HPDE6-E6E7 (cell line): ENCODE results near the gene PAPPA2.

Source experiments
- DNase-seq: peaks from one replicate; pipeline ENCODE4 v3.0.0; 2011; ENCODE audit warnings: missing footprints; ENCODE audit errors: extremely low spot score

The PAPPA2 gene

DNA sequence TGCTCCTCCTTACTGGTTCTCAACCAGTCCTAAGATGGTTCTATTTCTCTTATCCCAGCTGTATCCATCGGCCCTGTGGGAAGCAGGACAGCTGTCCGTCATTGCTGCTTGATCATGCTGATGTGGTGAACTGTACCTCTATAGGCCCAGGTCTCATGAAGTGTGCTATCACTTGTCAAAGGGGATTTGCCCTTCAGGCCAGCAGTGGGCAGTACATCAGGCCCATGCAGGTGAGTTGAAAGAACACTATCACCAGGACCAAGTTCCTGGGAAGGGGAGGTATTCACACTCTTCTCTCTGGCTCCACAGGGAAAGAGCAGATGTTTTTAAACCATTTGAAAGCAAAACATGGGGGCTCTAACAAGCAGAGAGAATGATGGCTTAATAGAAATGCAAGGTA is 302.6 kb downstream of the PAPPA2 start:
- no peak for DNase-seq

DNA sequence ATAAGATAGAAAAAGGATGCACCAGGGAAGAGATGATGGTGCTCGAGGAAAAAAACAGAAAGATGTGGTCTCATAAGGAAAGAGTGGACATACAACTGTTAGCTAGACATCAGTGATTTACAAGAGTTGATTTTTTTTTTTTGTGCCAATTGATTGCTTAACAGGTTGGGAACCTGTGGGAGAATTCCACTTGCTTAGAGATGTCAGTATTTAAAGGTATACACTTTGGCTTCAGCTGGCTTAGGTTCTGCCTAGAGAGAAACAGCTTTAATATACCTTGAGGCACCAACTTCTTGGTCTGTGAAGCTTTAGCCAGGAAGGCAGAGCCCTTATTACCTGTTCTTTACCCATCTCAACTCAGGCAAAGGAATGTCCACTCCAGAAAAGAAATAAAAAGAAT is 303.8 kb downstream of the PAPPA2 start:
- DNase-seq = no peak

DNA sequence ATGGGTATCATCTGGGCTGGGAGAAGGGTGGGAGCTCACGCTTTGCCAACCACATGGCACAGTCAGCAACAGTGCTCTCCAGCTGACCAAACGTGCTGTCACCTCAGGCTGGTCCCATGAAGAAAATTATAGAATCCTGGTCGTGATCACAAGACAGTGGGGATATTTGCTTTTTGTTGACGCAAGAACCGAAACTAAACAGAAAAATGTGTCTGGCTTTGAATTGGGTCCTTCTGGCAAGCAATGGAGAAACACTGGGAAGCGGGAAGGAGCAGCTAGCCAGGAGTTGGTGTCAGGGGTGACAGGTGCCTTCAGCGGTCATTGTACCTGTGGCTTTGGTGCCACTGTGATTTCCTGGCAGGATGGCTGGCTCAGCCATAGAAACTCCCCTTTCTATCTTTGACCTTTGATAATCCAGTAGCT is 304.8 kb downstream of the PAPPA2 start:
- no peak for DNase-seq

DNA sequence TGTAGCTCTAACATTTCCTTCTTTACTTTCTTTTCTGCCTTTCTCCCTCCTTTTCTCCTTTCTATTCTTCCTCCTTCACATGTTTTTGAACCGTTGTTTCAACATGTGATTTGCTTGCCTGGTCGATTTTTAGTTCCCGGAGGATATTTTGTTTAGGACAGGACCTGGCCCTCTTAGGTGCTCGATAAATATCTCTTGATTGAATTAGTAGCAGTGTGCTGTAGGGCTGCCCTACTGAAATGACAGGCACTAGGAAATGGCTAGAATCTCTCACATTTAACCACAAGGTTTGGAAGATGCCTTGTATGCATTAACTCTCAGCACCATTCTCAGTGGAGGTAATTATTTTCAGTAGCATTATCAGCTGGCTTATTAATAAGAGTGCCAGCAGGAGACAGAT is 305.6 kb downstream of the PAPPA2 start:
- no peak for DNase-seq

DNA sequence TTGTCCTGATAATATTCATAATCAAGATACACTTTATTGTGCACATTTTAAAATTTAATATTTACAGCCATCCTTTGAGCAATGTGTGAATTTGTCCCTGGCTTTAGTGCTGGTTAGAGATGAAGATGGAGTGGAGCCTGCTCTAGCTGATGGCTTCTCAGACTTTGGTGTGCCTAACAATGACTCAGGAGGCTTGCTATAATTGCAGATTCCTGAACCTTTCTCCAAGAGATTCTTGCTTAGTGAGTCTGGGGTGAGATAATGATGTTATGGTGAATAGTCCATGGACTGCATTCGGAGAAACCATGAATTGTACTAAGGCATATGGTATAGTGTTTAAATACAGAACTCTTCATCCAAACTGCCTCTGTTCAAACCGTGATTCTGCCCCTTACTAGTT is 307.1 kb downstream of the PAPPA2 start:
- no peak for DNase-seq

DNA sequence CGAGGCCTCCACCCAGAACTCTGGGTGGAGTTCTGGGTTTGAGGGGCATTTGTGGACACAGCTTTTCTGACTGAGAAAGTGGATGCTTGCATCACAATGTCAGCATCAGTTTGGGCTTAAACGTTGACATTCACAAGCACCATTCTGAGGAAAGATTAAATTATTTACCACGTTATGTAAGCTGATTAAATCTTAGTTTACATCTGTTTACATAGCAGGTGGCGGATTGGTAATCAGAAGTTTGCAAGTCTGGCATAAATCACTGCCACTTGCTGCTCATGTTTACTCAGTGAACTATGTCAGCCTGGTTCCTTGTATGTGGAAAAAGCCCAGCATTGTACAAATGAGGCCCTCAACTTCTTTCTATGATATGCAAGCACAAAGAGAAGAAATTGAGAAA is 310.1 kb downstream of the PAPPA2 start:
- DNase-seq = no peak

DNA sequence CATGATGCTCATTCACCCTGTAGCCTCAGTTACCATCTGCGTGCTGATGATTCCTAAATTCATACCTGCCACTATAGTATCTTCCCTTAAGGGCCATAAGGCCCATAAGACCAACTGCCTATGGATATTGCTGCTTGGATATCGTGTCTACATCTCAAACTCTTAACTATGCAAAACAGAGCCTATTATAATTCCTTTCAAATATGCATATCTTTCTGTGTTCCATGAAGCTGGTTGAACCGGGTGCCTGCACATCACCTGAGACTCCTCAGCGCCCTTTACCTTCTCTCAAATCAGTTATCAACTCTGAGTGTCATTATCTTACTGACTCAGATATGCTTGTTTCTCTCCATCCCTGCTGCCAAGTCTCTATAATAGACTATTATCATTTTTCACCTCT is 311.2 kb downstream of the PAPPA2 start:
- DNase-seq = no peak

DNA sequence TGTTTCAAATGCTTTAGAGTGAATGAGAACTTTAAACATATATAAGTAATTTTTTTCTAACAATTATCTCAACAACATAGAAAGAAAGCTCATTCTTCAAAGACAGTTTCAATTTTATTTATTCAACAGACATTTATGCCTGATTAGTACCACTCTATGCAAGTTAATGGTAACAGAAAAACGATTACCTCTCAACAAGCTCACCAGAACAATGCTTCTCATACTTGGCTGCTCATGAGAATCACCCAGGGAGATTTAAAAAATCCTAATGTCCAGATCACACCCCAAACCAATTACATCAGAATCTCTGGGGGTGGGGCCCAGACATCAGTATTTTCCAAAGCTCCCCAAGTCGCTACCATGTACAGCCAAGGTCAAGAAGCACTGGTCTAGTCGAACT is 312.4 kb downstream of the PAPPA2 start:
- DNase-seq = no peak

DNA sequence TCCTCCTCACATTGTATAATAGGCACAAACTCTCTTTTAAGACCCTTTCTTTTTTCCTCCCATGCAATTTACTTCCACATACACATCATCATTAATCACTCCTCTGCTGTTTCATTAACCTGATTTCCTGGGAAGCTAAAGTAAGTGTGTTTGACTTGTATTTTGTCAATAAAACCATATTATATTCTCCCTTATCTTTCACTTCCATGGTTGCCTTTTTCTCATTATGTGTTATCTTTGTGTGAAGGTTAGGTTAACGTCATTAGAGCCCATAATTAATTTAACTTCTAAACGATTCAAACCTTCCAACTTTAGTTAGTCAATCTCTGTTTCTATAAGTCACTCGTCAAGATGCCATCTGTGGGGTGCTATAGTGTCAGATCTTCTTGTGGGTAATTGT is 313.0 kb downstream of the PAPPA2 start:
- no peak for DNase-seq

DNA sequence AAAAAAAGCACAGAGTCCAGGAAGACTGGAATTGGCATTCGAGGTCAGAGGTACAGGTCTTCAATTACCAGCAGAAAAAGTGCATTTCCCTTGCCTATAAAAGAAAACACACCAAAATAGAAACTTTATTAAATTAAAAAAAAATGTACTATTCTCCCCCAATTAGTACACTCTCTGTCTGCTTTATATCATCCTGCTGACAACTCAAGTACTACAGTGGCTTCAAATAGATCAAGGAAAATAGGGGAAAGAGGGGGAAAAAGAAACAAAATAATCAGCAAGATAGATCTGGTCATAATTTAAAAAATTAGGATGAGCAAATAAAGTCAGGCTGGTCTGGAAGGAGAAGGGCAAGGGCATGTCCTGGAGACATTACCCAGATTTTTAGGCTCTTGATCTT is 315.1 kb downstream of the PAPPA2 start:
- DNase-seq = no peak

DNA sequence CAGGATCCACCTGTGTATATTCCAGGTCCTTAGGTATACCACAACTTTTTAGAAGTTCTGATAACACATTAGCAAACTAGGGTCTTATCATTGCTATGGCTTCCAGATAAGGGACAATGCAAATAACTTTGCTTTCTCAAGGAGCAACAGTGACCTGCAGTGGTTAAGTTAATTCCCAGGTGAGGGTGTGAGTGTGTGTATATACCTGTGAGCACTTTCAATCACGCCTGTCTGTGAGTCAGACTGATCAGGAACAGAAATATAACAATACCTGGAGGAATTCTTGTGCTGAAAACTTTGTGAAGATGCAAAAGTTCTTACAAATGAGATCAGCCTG is 317.0 kb downstream of the PAPPA2 start:
- DNase-seq = no peak

DNA sequence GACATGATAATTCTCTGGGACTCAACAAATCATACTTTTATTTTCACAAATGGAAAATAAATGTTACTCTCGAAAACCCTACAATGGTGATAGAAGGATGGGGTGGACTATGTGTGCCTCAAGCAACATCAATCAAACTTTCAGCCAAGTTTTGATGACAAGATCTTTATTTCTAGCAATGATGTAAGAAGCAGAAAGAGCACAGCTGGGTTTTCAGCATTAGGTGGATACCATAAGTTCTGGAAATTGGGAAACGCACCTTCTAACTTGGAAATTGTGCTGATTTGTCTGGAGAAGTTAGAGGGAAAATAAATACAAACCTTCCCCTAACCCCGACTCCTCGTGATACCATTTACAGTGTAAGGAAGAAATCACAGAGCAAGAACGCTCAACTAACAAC is 320.3 kb downstream of the PAPPA2 start:
- DNase-seq = no peak

DNA sequence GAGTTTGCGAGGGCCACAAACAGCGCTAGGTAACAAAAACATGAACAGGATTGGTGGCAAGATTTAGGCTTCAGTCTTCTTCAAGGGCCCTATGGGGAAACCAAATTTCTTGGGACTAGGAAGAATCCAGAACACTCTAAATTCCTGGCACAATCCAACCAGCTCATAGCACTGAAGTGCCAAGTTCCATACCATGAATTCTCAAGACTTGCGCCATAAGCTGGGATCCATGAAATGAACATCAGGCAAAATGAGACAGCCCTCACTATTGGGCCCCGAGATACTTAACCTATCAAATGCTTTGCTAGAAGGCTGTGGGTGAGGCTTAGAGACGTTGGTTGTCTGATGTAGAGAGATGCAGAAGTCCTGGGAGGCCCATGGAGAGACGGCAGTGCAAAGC is 322.1 kb downstream of the PAPPA2 start:
- no peak for DNase-seq

DNA sequence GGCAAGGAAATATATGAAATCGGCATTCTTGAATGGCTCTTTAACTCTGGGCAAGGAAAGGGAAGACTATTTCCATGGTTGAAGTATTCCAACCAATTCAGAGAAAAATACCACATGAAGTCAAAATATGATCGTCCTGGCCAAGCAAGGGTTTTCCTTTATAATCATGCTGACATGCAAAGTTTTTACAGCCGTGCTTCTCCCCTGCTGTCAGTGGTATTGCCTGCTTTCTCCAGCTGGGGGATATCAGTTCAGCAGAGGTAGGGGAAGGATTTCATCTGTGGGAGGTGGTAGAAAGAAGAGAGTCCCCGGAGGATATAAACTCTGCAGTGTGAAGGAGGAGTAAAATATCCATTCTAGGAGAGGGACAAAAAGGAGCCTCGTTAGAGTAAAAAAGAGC is 322.8 kb downstream of the PAPPA2 start:
- no peak for DNase-seq

DNA sequence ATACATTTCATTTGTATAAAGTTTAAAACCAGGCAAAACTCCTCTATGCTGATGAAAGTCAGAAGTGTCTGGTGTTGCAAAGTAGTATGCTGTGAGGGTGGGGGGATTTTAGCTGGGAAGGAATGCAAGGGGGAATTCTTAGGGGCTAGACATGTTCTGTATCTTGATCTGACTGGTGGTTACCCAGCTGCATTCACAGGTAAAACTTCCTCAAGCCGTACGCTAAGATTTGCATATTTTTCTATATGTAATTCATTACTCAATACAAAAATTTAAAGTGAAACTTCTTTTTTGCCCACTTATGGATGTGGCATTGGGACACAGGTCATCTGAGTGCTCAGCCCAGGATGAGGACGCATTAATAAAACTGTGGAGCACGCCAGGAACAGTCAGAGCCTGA is 323.3 kb downstream of the PAPPA2 start:
- no peak for DNase-seq

DNA sequence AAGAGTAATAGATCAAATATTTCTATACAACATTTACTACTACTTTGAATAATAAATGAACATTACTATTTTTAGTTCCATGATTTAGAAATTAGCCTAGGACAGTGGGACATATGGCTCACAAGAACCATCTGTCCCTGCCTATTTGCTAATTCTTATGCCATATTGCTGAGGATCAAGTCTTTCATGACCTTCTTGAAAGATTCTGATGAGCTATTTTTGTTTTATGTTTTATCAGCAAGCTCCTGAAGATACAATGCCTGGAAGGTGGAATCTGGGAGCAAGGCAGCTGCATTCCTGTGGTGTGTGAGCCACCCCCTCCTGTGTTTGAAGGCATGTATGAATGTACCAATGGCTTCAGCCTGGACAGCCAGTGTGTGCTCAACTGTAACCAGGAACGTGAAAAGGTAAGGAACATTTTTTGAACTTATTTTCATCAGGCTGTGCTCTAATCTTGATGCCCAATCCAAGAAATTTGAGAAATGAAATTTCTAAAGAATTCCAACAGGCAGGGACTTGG is 326.7 kb downstream of the PAPPA2 start:
- DNase-seq = no peak

DNA sequence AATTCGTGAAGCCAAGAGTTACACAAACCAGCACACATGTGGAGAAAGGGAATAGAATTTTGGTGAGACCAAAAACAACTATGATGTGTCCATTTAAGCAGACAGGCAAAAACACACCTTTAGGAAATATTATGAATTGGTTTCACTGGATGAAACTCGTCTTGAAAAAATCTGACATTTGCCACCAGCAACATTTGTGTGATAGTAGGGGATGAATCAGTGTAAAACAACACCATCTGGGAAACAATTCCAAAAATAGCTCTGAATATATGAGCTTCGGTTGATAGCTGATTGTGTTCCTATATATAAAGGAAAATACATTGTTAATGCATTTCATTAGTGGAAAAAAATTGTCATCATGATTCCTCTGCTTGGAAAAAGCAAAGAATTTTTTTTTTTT is 327.8 kb downstream of the PAPPA2 start:
- DNase-seq = no peak

DNA sequence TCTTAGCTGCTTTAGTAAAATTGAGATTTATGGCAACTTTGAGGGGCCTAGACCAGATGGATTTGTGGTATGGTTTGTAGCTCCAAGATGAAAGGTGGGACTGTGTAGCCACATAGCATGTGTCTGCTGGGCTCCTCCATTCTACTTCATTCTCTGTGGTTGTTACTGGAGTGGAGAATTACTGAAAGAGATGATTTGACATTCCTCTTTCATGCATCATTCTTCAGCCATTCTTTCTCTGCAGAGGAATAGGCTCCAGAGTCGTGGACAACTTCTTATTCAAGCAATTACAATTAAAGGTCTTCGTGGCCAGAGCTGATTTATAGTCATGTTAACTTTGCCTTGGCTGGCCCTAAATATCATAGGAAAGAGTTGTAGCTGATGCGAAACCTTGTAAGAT is 328.9 kb downstream of the PAPPA2 start:
- no peak for DNase-seq

DNA sequence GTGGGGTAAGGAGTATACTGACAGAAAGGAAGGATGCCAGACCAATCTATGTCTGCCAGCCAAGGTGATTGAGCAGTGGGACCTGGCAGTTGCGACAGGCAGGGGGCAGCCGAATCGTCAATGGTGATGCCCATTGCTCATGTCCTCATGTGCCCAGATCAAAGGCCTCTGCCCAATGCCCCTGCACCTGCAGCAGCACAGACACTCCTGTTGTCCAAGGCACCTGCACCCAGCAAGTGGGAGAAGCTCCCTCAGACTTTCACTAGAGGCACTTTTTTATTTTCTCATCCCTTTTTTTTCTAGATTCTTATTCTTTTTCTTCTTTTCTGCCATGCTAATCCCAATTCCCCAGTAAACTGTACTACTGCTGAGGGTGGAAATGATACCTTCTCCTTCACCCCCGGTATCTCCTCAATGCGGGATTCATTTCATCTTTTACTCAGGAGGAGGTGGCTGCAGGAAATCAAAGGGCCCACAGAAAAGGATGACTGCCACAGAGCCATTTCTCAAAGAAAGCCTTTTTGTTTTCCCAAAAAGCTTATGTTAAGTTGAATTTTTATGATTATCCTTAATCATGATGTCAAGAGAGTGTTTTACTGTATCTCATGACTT is 332.0 kb downstream of the PAPPA2 start:
- no peak for DNase-seq

DNA sequence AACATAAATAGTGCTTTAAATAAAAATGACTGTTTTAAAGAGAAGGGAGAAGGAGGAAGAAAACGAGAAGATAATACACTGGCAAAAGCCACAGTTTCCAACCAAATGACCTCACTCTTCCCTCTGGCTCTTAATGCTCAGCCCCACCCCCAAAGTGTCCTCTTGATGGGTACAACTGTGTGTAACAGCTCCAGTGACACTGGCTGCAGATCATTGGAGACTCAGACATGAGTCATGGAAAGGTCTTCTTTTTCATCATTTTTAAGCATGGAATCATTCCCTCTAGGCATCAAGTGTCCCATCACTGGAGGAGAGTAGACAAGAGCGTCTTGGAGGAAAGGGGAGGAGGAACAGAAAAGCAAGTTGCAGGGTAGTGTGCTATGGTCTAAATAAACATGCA is 333.0 kb downstream of the PAPPA2 start:
- DNase-seq = no peak

DNA sequence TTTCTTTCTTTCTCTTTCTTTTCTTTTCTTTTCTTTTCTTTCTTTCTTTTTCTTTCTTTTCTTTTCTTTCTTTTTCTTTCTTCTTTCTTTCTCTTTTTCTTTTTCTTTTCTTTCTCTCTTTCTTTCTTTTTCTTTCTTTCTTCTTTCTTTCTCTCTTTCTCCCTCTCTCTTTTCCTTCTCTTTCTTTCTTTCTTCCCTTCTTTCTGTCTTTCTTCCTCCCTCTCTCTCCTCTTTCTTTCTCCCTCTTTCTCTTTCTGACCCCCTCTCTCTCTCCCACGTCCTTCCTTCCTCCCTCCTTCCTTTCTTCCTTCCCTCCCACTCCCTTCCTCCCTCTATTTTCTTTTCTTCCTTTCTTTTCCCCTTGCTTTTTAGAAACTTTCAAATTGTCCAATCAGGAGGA is 333.6 kb downstream of the PAPPA2 start:
- no peak for DNase-seq

DNA sequence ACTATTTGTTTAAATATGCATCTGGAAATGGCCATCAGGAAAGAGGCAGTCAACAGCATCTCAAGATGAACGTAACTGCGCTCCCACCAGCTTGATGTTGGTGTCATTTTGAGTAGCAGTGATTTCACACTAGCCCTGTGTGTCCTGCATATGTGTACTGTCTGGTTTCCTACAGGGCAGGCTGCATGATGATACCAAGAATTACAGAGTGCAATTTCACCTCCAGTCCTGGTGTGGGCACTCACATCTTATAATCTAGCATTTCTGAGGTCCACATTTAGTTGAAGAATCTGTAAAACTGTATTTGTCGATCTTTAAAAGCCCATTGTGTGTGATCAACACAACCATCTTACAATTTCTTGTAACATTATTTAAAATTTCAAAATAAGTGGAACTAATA is 336.4 kb downstream of the PAPPA2 start:
- no peak for DNase-seq

DNA sequence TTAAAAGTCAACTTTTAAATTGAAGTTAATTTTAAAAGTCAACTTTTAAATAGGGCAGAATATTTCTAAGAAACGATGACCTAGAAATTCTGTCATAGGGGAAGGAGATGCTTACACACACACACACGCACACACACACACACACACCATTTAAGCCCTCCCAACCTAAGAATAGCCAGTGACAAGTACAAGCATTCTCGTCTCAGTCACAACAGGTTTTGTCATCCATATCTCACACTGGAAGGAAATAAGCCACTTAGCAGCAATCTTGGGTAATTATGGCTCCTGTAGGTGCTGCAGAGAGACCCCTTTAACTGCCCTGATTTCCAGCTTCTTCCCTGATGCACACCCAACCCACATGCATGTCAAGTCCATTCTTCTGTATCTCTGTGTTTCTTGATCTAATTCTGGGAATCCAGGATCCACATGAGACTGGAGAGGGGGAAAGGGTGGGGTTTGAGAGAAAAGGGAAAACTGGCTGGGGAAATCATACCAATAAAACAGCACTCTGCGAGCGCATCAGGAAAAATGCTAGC is 338.1 kb downstream of the PAPPA2 start:
- DNase-seq = no peak

DNA sequence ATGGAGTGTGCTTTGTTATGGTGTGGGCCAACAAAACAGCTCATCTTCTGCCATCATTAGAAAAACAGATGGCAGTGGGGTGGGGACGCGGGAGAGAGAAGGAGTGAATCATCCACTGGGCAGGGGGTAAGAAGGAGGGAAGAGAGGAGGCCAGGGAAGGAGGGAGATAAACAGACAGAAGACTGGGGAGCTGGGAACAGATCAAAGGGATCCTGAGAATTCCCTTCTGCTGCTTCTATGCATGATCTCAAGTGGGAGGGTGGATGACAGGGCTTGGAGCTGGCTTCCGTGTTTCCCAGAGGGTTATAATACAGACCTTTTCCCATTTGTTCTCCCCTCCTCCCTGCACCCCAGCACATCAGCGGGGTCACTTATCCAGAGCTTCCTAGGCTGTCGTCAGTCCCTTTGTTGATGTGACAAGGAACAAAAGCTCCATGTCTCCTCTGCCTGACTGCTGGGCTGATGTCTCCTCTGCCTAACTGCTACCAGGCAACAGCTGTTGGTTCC is 338.6 kb downstream of the PAPPA2 start:
- DNase-seq = no peak
